ENCODE data around the gene PIMREG.

The PIMREG gene

DNA sequence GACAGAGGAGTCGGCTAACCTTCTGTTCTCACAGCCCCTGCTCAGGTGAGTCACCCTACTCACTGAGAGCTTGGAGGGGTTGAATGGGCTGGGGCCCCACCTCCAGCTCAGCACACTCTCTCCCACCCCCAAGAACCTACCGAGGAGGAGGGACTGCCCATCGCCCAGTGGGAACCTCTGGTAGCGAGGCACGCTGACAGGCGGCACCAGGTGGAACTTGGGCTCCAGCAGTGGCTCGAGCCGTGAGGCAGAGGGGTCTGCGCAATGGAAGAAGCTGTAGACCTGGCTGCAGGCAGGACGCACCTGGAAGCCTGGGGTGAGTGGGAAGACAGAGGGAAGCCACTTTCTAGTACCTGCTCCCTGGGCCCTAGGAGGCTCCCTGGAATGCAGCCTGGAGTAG, 28.3 kb downstream of the PIMREG start:
- no peaks in the 10 kb centered on the region for H3K9me2 ChIP-seq (replicated peaks; ENCODE audit: insufficient read depth, low read length)
- TF ChIP-seq, protein P1, sequence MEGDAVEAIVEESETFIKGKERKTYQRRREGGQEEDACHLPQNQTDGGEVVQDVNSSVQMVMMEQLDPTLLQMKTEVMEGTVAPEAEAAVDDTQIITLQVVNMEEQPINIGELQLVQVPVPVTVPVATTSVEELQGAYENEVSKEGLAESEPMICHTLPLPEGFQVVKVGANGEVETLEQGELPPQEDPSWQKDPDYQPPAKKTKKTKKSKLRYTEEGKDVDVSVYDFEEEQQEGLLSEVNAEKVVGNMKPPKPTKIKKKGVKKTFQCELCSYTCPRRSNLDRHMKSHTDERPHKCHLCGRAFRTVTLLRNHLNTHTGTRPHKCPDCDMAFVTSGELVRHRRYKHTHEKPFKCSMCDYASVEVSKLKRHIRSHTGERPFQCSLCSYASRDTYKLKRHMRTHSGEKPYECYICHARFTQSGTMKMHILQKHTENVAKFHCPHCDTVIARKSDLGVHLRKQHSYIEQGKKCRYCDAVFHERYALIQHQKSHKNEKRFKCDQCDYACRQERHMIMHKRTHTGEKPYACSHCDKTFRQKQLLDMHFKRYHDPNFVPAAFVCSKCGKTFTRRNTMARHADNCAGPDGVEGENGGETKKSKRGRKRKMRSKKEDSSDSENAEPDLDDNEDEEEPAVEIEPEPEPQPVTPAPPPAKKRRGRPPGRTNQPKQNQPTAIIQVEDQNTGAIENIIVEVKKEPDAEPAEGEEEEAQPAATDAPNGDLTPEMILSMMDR (IDR thresholded peaks at IDR 0.05; ENCODE audit: insufficient read depth, low read length, poor library complexity, severe bottlenecking), result no peak
- no peak for TF ChIP-seq EZH2phosphoT487 (conservative IDR thresholded peaks at IDR 0.05; ENCODE audit: low read length)
- H3K4me3 ChIP-seq (ENCODE audit: insufficient read depth, low read length, poor library complexity, severe bottlenecking), result no peak overlapping the region
- no peaks in the 10 kb centered on the region for H3K36me3 ChIP-seq (ENCODE audit: low read length)
- H3K27ac ChIP-seq (ENCODE audit: low read depth, low read length), result no peak overlapping the region
- no peaks in the 10 kb centered on the region for H3K79me2 ChIP-seq (ENCODE audit: insufficient read depth, low read length)
- no peaks in the 10 kb centered on the region for H3K9me3 ChIP-seq (ENCODE audit: insufficient read depth, low read length)
- no peak overlapping the region for H3K4me2 ChIP-seq (ENCODE audit: low read depth, low read length, poor library complexity, severe bottlenecking)
- no peak overlapping the region for H3K9ac ChIP-seq (ENCODE audit: low read length)
- no peaks in the 10 kb centered on the region for H3F3A ChIP-seq (ENCODE audit: insufficient read depth)
- H2AFZ ChIP-seq (ENCODE audit: low read depth, low read length, severe bottlenecking), result no peak overlapping the region
- H4K20me1 ChIP-seq (ENCODE audit: low read depth, low read length), result no peaks in the 10 kb centered on the region
- H3K27me3 ChIP-seq (ENCODE audit: low read length), result no peaks in the 10 kb centered on the region

DNA sequence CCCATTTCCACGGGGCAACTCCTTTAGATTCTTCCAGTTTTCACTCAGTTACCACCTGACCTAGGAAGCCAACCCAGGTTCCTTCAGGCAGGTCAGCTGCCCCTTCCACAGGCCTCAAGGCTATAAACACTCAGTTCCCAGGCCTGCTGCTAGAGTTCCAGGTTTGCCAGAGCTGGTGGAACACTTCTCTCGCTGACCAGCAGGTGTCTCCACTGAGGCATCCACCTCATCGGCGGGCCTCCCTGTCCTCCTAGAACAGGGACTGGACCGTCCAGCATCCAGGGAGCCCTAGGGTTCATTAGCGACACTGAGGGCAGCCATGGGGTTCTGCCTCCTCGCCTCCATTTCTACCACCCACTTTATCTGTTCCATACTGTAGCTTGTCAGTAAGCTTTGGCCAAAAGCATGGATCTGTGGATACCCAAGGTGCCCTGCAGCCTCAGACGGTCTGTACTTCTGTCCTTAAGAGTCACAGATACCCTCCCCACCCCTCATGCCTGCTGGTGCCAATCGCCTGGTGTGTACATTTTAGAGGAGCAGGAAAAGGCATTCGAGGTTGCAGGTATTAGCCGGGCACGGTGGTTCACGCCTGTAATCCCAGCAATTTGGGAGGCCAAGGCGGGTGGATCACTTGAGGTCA, 29.0 kb downstream of the PIMREG start:
- Histone ChIP-seq H4K20me1 (ENCODE audit: low read depth, low read length) (no peaks in the 10 kb centered on the region), H3K36me3 (ENCODE audit: low read length) (no peaks in the 10 kb centered on the region), H3K9me3 (ENCODE audit: insufficient read depth, low read length) (no peaks in the 10 kb centered on the region), H3K27ac (ENCODE audit: low read depth, low read length) (no peak overlapping the region), H3K79me2 (ENCODE audit: insufficient read depth, low read length) (no peaks in the 10 kb centered on the region), H3K4me2 (ENCODE audit: low read depth, low read length, poor library complexity, severe bottlenecking) (no peak overlapping the region), H3K4me3 (ENCODE audit: insufficient read depth, low read length, poor library complexity, severe bottlenecking) (no peak overlapping the region), H3F3A (ENCODE audit: insufficient read depth) (no peaks in the 10 kb centered on the region), H3K9ac (ENCODE audit: low read length) (no peak overlapping the region), H3K27me3 (ENCODE audit: low read length) (no peaks in the 10 kb centered on the region), H2AFZ (ENCODE audit: low read depth, low read length, severe bottlenecking) (no peak overlapping the region), H3K9me2 (replicated peaks; ENCODE audit: insufficient read depth, low read length) (no peaks in the 10 kb centered on the region)
- TF ChIP-seq EZH2phosphoT487 (conservative IDR thresholded peaks at IDR 0.05; ENCODE audit: low read length), result no peak
- TF ChIP-seq, protein P1 (IDR thresholded peaks at IDR 0.05; ENCODE audit: insufficient read depth, low read length, poor library complexity, severe bottlenecking), result peak; percentile 83

DNA sequence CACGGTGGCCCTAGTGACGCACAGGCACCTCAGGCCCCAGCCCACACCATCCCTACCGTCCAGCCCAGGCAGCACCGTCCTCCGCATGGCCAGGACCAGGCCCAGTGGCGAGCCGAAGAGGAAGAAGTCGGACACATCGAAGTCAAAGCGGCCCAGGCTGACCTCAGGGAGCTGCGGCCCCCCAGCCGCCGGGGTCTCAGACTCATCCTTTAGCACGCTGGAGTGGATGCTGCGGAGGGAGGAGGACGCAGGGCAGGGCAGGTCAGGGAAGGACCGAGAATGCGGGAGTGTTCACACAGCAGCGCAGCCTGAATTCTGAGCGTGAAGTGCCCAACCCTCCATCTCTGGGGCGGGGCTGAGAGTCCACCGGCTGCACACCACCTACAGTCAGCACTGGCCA, 30.1 kb downstream of the PIMREG start:
- no peak overlapping the region for H3K27ac ChIP-seq (ENCODE audit: low read depth, low read length)
- TF ChIP-seq, protein P1 (IDR thresholded peaks at IDR 0.05; ENCODE audit: insufficient read depth, low read length, poor library complexity, severe bottlenecking), result no peak
- TF ChIP-seq EZH2phosphoT487 (conservative IDR thresholded peaks at IDR 0.05; ENCODE audit: low read length), result no peak
- H3K9ac ChIP-seq (ENCODE audit: low read length), result no peak overlapping the region
- H3K4me3 ChIP-seq (ENCODE audit: insufficient read depth, low read length, poor library complexity, severe bottlenecking), result no peak overlapping the region
- H3F3A ChIP-seq (ENCODE audit: insufficient read depth), result no peaks in the 10 kb centered on the region
- H3K79me2 ChIP-seq (ENCODE audit: insufficient read depth, low read length), result no peaks in the 10 kb centered on the region
- no peaks in the 10 kb centered on the region for H3K9me2 ChIP-seq (replicated peaks; ENCODE audit: insufficient read depth, low read length)
- H2AFZ ChIP-seq (ENCODE audit: low read depth, low read length, severe bottlenecking), result no peak overlapping the region
- no peaks in the 10 kb centered on the region for H4K20me1 ChIP-seq (ENCODE audit: low read depth, low read length)
- H3K27me3 ChIP-seq (ENCODE audit: low read length), result no peaks in the 10 kb centered on the region
- H3K36me3 ChIP-seq (ENCODE audit: low read length), result no peaks in the 10 kb centered on the region
- H3K4me2 ChIP-seq (ENCODE audit: low read depth, low read length, poor library complexity, severe bottlenecking), result no peak overlapping the region
- H3K9me3 ChIP-seq (ENCODE audit: insufficient read depth, low read length), result no peaks in the 10 kb centered on the region

Data from SU-DHL-6 (cell line).